Adipocyte (in vitro differentiated cells): ENCODE measurements around the gene FRMD8.

Source experiments
- DNase-seq: peaks from one replicate; pipeline ENCODE4 v3.0.0-alpha.2; 2015; ENCODE audit warnings: low read depth
- H3K27me3 ChIP-seq: replicated peaks from 2 replicates; pipeline ENCODE4 v1.7.0; 2013; ENCODE audit warnings: mild to moderate bottlenecking, low read length, moderate library complexity; ENCODE audit not compliant: control insufficient read depth, insufficient read depth
- H3K36me3 ChIP-seq: 2 replicates; pipeline ENCODE4 v1.7.0; 2013; ENCODE audit warnings: low read length, mild to moderate bottlenecking, moderate library complexity; ENCODE audit not compliant: control insufficient read depth, insufficient read depth, severe bottlenecking
- H3K4me1 ChIP-seq: 2 replicates; pipeline ENCODE4 v1.7.0; 2013; ENCODE audit warnings: mild to moderate bottlenecking, low read length, moderate library complexity; ENCODE audit not compliant: control insufficient read depth, insufficient read depth
- H3K4me3 ChIP-seq: 2 replicates; pipeline ENCODE4 v1.7.0; 2013; ENCODE audit warnings: mild to moderate bottlenecking, low read length, moderate library complexity
- H3K9ac ChIP-seq: 2 replicates; pipeline ENCODE4 v1.7.0; 2013; ENCODE audit warnings: mild to moderate bottlenecking, low read length, moderate library complexity
- H3K9me3 ChIP-seq: 2 replicates; pipeline ENCODE4 v1.7.0; 2013; ENCODE audit warnings: mild to moderate bottlenecking, low read length, moderate library complexity; ENCODE audit not compliant: control insufficient read depth

The FRMD8 gene

GRCh38 chr11:65417702-65418430 is 31.4 kb downstream of the FRMD8 start:
- no peaks in the 10 kb centered on the region for H3K27me3 ChIP-seq
- DNase-seq, result peak; percentile 21
- H3K9me3 ChIP-seq, result no peaks in the 10 kb centered on the region
- peak overlapping the region; percentile 79 for H3K4me3 ChIP-seq
- peak overlapping the region; percentile 99 for H3K9ac ChIP-seq
- H3K4me1 ChIP-seq, result peaks cover 57% of the 10 kb centered on the region
- H3K36me3 ChIP-seq, result peaks cover 10% of the 10 kb centered on the region

DNA sequence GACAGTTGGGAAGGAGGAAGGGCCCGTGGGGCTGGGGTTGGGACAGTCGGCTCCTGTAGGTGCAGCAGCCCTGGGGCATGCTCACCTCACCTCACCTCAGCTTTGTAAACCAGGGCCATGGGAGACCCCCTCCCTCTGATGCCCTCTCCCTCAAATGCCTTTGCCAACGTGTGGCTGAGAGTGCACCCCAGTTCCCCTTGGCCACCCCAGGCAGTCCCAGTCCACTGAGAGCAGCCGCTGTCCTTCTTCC is 31.9 kb downstream of the FRMD8 start:
- Histone ChIP-seq H3K9ac (peak overlapping the region; percentile 99), H3K27me3 (no peaks in the 10 kb centered on the region), H3K9me3 (no peaks in the 10 kb centered on the region), H3K4me3 (peak overlapping the region; percentile 79), H3K4me1 (peaks cover 57% of the 10 kb centered on the region), H3K36me3 (peaks cover 7% of the 10 kb centered on the region)
- no peak for DNase-seq

GRCh38 chr11:65418681-65419459 is 32.4 kb downstream of the FRMD8 start:
- Histone ChIP-seq H3K27me3 (no peaks in the 10 kb centered on the region), H3K9me3 (no peaks in the 10 kb centered on the region), H3K4me1 (peaks cover 54% of the 10 kb centered on the region), H3K9ac (peak overlapping the region; percentile 99), H3K36me3 (peaks cover 2% of the 10 kb centered on the region), H3K4me3 (peak overlapping the region; percentile 79)
- DNase-seq, result peak; percentile 95

GRCh38 chr11:65419460-65419771 is 33.0 kb downstream of the FRMD8 start:
- Histone ChIP-seq H3K27me3 (no peaks in the 10 kb centered on the region), H3K9me3 (no peaks in the 10 kb centered on the region), H3K36me3 (peaks cover 4% of the 10 kb centered on the region), H3K4me3 (peak overlapping the region; percentile 78), H3K4me1 (peaks cover 54% of the 10 kb centered on the region), H3K9ac (peak overlapping the region; percentile 99)
- no peak for DNase-seq

GRCh38 chr11:65419772-65420481 is 33.5 kb downstream of the FRMD8 start:
- Histone ChIP-seq H3K9me3 (no peaks in the 10 kb centered on the region), H3K4me1 (peaks cover 50% of the 10 kb centered on the region), H3K9ac (peak overlapping the region; percentile 99), H3K4me3 (peak overlapping the region; percentile 78), H3K36me3 (peaks cover 9% of the 10 kb centered on the region), H3K27me3 (no peaks in the 10 kb centered on the region)
- DNase-seq, result peak; percentile 95

DNA sequence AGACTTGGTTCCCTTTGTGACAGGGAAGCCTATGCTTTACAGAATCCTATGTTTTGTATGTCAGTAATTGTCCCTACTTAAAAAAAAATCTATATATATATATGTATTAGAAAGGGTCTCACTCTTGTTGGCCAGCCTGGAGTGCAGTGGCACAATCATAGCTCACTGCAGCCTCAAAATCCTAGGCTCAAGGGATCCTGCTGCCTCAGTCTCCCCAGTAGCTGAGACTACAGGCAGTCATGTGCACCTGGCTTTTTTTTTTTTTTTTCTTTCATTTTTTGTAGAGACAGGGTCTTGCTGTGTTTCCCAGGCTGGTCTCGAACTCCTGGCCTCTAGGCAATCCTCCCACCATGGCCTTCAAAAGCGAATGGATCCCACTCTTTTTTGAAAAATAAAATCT is 34.1 kb downstream of the FRMD8 start:
- Histone ChIP-seq H3K4me1 (peaks cover 44% of the 10 kb centered on the region), H3K9ac (peak overlapping the region; percentile 99), H3K9me3 (no peaks in the 10 kb centered on the region), H3K36me3 (peaks cover 15% of the 10 kb centered on the region), H3K4me3 (peak overlapping the region; percentile 78), H3K27me3 (no peaks in the 10 kb centered on the region)
- no peak for DNase-seq

- peak overlapping the region; percentile 100 for H3K9ac ChIP-seq
- no peaks in the 10 kb centered on the region for H3K27me3 ChIP-seq
- peak overlapping the region; percentile 81 for H3K4me3 ChIP-seq
- DNase-seq, result peak; percentile 97
- H3K4me1 ChIP-seq, result peaks cover 38% of the 10 kb centered on the region
- peaks cover 21% of the 10 kb centered on the region for H3K36me3 ChIP-seq
- H3K9me3 ChIP-seq, result no peaks in the 10 kb centered on the region
Observed at GRCh38 chr11:65420979-65421793, 34.7 kb downstream of the FRMD8 start.

- Histone ChIP-seq H3K9me3 (no peaks in the 10 kb centered on the region), H3K27me3 (no peaks in the 10 kb centered on the region), H3K9ac (peak overlapping the region; percentile 100), H3K36me3 (peaks cover 30% of the 10 kb centered on the region), H3K4me1 (peaks cover 30% of the 10 kb centered on the region), H3K4me3 (peak overlapping the region; percentile 99)
- DNase-seq, result peak; percentile 99
Observed at GRCh38 chr11:65421794-65422632, 35.6 kb downstream of the FRMD8 start.

- peak within 1 kb of the TSS; percentile 100 for H3K9ac ChIP-seq
- H3K9me3 ChIP-seq, result no peaks in the 10 kb centered on the region
- peak; percentile 94 for DNase-seq
- H3K27me3 ChIP-seq, result no peaks in the 10 kb centered on the region
- peaks cover 38% of the 10 kb centered on the region for H3K36me3 ChIP-seq
- H3K4me3 ChIP-seq, result peak within 1 kb of the TSS; percentile 99
- peaks cover 21% of the 10 kb centered on the region for H3K4me1 ChIP-seq
Observed at GRCh38 chr11:65422633-65423515, 36.4 kb downstream of the FRMD8 start, which contains the start of gene NEAT1. NEAT1 (plus strand) TSS chr11:65422798.
